T-helper 2 cell (primary cell): ENCODE measurements around the gene TSPY2.
"Not testable (repeated sequence)": the region's sequence is repeated elsewhere in the genome, so short reads cannot be mapped to it uniquely, and the experiment has no call there.

Source experiments
- DNase-seq, 5 experiments: peaks; one replicate each; pipeline versions ENCODE4 v3.0.0 to v3.0.0-alpha.2; 2012 to 2022
- total RNA-seq, 2 donors: gene quantifications; one replicate each; lab custom pipeline; 2026; lab: John Stamatoyannopoulos, UW

Gene TSPY2, protein sequence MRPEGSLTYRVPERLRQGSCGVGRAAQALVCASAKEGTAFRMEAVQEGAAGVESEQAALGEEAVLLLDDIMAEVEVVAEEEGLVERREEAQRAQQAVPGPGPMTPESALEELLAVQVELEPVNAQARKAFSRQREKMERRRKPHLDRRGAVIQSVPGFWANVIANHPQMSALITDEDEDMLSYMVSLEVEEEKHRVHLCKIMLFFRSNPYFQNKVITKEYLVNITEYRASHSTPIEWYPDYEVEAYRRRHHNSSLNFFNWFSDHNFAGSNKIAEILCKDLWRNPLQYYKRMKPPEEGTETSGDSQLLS
- 0 reads per million in 2 donors for total RNA-seq

DNA sequence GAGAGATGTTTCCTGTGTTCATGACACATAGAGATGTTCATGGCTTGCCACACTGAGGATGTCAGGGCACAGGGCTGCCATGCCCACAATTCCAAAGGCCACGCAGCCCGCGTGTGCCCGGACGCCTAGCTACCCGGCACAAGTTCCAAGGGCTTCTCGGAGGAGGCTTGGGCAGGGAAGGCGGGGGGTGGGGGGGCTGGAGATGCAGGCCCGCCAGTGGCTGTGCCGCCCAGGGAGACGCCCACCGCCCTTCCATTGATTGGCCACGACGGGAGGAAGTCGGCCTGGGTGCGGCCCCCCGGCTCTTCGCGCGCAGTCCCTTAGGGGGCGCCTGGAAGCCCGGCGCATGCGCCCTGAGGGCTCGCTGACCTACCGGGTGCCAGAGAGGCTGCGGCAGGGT lies at the start of gene TSPY2:
TSS of gene TSPY2 (plus strand) at position 301 of the 400 bp plus-strand sequence. CDS start at position 347, 46 bp downstream.
- not testable (repeated sequence) for DNase-seq

DNA sequence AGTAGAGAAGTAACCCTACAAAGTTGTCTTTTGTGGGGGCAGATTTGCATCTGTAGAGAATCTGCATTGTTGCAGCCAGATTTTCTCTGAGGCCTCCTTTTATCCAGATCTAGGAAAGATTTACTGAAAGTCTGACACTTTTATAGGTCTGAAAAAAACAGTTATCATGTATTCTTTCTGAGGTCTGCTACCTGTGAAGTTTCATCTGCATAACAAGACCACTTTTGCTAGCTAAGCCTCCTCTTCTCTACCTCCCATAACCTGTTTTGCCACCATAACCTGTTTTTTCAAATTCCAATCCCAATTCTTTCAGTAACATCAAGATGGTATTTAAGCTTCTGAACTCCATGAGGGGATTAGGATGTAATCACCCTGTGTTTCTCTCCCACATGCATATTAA lies 36.5 kb upstream of the TSPY2 start:
- not testable (repeated sequence) for DNase-seq

DNA sequence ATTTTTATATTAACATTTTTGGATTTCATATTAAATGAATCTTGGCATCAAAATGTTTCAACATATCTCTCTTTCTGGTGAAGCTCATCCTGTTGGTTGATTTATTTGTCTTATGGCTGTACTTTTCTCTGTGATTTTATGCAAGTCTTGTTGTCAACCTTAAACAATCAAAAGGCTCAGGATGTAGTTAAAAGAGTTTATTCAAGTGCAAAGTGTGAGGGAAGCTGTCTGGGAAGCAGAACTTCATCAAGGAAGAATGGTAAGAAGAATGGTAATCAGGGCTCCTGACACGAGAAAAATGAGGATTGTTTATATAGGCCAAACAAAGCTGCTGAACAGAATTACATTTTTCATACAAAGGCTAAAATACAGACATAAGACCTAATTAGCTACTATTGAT lies 29.0 kb upstream of the TSPY2 start:
- DNase-seq: not testable (repeated sequence)

DNA sequence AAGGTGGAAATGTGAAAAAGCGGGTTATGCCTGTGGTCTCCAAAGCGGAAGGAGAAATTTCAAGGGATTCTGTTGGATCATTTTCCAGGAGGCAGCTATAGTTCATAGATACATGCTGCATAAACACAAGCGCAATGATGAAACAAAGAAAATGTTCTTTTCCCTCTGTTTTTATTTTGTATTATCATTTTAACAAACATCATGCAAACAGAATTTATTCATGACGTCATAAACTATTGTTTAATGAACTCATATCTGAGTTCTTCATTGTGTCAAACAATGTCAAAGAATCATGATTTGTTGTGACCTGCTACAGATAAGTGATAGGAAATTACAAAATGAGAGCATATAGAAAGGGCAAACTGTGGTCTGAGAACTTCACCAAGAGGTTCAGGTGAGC lies 23.8 kb downstream of the TSPY2 start:
- not testable (repeated sequence) for DNase-seq
